Esophagus (tissue), 2 donors: ENCODE data around the gene ZGPAT. TPM values are rescaled to one million over a fixed set of nuclear protein-coding genes. Genes with fewer than 3 reads are reported as not detected.
A peak's percentile ranks its signal among the peaks of the same experiment; 100 is the strongest.

ENCODE experiments used
- H3K27ac ChIP-seq, 2 donors: one replicate each; pipeline ENCODE4 v1.5.1; 2013; ENCODE audit warnings: low read depth in 2 of 2, mild to moderate bottlenecking in 2 of 2, inconsistent platforms in 1 of 2, low read length in 1 of 2, moderate library complexity in 1 of 2
- H3K27me3 ChIP-seq, 2 donors: one replicate each; pipeline ENCODE4 v1.6.1; 2013; ENCODE audit warnings: low read length in 2 of 2, control low read depth in 1 of 2, mild to moderate bottlenecking in 1 of 2; ENCODE audit not compliant: insufficient read depth in 2 of 2, control insufficient read depth in 1 of 2
- H3K36me3 ChIP-seq, 2 donors: one replicate each; pipeline ENCODE4 v1.6.1; 2013; ENCODE audit warnings: low read length in 1 of 2; ENCODE audit not compliant: control insufficient read depth in 2 of 2, insufficient read depth in 2 of 2
- H3K4me1 ChIP-seq, 2 donors: one replicate each; pipeline ENCODE4 v1.6.1; 2013; ENCODE audit warnings: low read length in 1 of 2; ENCODE audit not compliant: control insufficient read depth in 2 of 2, insufficient read depth in 2 of 2
- H3K4me3 ChIP-seq, 2 donors: one replicate each; pipeline ENCODE4 v1.5.1; 2013; ENCODE audit warnings: low read length in 2 of 2, mild to moderate bottlenecking in 2 of 2, low read depth in 1 of 2, moderate library complexity in 1 of 2
- H3K9me3 ChIP-seq, 2 donors: one replicate each; pipeline ENCODE4 v1.6.1; 2013; ENCODE audit warnings: mild to moderate bottlenecking in 2 of 2, low read depth in 1 of 2, low read length in 1 of 2, moderate library complexity in 1 of 2; ENCODE audit not compliant: control insufficient read depth in 2 of 2, insufficient read depth in 1 of 2
- WGBS, 2 donors: extraction: QIAGEN DNeasy Blood & Tissue Kit; methylation state at CpG; one replicate each; pipeline ENCODE4 v1.1.7; 2013; 5-methylcytosine and 5-hydroxymethylcytosine counted together
- polyA plus RNA-seq, 2 donors: library from polyadenylated mRNA; stranded (reverse); fragments of 200-250 nt; gene quantifications; one replicate each; pipeline ENCODE4 v1.2.3, GENCODE V29; 2013
- donor health status: healthy with polysubstance abuse.
- donor health status: Bipolar disorder and iron deficiency.

ZGPAT gene
- polyA plus RNA-seq, 2 donors = 24.4 to 38.9 TPM

GRCh38 chr20:63675681-63676368, 32.0 kb upstream of the ZGPAT start:
- WGBS, 2 donors = 94 to 95% methylated on average over 19 to 20 of the region's 20 CpGs
- Histone ChIP-seq H3K4me1 (no peaks in the 10 kb centered on the region), H3K4me3 (no peak overlapping the region), H3K9me3 (no peaks in the 10 kb centered on the region), H3K27me3 (no peaks in the 10 kb centered on the region), H3K27ac (no peak overlapping the region), H3K36me3 (peaks cover 4 to 17% of the 10 kb centered on the region in 2 donors)

- peaks cover 6 to 12% of the 10 kb centered on the region in 2 donors for H3K4me1 ChIP-seq
- no peaks in the 10 kb centered on the region for H3K27me3 ChIP-seq
- WGBS, 2 donors = 68 to 81% methylated on average over 13 of the region's 13 CpGs
- H3K9me3 ChIP-seq = no peaks in the 10 kb centered on the region
- H3K4me3 ChIP-seq = no peak overlapping the region
- H3K36me3 ChIP-seq = peaks cover 4 to 10% of the 10 kb centered on the region in 2 donors
- no peak overlapping the region for H3K27ac ChIP-seq
These were observed 29.8 kb upstream of the ZGPAT start for GRCh38 chr20:63678071-63678470.

GRCh38 chr20:63678667-63679465, 29.0 kb upstream of the ZGPAT start:
- 89 to 91% methylated on average over 38 of the region's 38 CpGs for WGBS, 2 donors
- no peak overlapping the region for H3K27ac ChIP-seq
- H3K36me3 ChIP-seq = peaks cover 4 to 9% of the 10 kb centered on the region in 2 donors
- H3K9me3 ChIP-seq = no peaks in the 10 kb centered on the region
- H3K4me1 ChIP-seq = peaks cover 6 to 12% of the 10 kb centered on the region in 2 donors
- H3K4me3 ChIP-seq = no peak overlapping the region
- H3K27me3 ChIP-seq = no peaks in the 10 kb centered on the region

GRCh38 chr20:63679799-63680305, 28.0 kb upstream of the ZGPAT start:
- Histone ChIP-seq H3K27me3 (no peaks in the 10 kb centered on the region), H3K36me3 (peaks cover 0 to 6% of the 10 kb centered on the region in 2 donors), H3K4me3 (no peak overlapping the region), H3K4me1 (peaks cover 6 to 12% of the 10 kb centered on the region in 2 donors), H3K9me3 (no peaks in the 10 kb centered on the region), H3K27ac (no peak overlapping the region)
- WGBS, 2 donors = 92 to 93% methylated on average over 19 of the region's 19 CpGs

GRCh38 chr20:63680427-63680826, 27.4 kb upstream of the ZGPAT start:
- peaks cover 6 to 12% of the 10 kb centered on the region in 2 donors for H3K4me1 ChIP-seq
- 96 to 98% methylated on average over 13 of the region's 13 CpGs for WGBS, 2 donors
- no peaks in the 10 kb centered on the region for H3K9me3 ChIP-seq
- H3K27ac ChIP-seq = no peak overlapping the region
- H3K4me3 ChIP-seq = no peak overlapping the region
- peaks cover 0 to 6% of the 10 kb centered on the region in 2 donors for H3K36me3 ChIP-seq
- no peaks in the 10 kb centered on the region for H3K27me3 ChIP-seq

- 91 to 92% methylated on average over 23 of the region's 23 CpGs for WGBS, 2 donors
- H3K27ac ChIP-seq = no peak overlapping the region
- H3K4me3 ChIP-seq = no peak overlapping the region
- H3K36me3 ChIP-seq = peaks cover 0 to 5% of the 10 kb centered on the region in 2 donors
- H3K4me1 ChIP-seq = peaks cover 7 to 16% of the 10 kb centered on the region in 2 donors
- H3K27me3 ChIP-seq = no peaks in the 10 kb centered on the region
- no peaks in the 10 kb centered on the region for H3K9me3 ChIP-seq
These were observed 26.8 kb upstream of the ZGPAT start for GRCh38 chr20:63680857-63681608.

GRCh38 chr20:63681609-63682142, 26.2 kb upstream of the ZGPAT start:
- Histone ChIP-seq H3K9me3 (no peaks in the 10 kb centered on the region), H3K27ac (peak overlapping the region; percentile 61 to 65), H3K4me3 (no peak overlapping the region), H3K27me3 (no peaks in the 10 kb centered on the region), H3K4me1 (peaks cover 12 to 22% of the 10 kb centered on the region in 2 donors), H3K36me3 (peaks cover 0 to 5% of the 10 kb centered on the region in 2 donors)
- WGBS, 2 donors = 92 to 93% methylated on average over 13 of the region's 13 CpGs

- Histone ChIP-seq H3K27me3 (no peaks in the 10 kb centered on the region), H3K9me3 (no peaks in the 10 kb centered on the region), H3K27ac (peak overlapping the region; percentile 65 to 78), H3K36me3 (peaks cover 0 to 5% of the 10 kb centered on the region in 2 donors), H3K4me3 (no peak overlapping the region), H3K4me1 (peaks cover 12 to 28% of the 10 kb centered on the region in 2 donors)
- 38 to 60% methylated on average over 21 to 22 of the region's 22 CpGs for WGBS, 2 donors
These were observed 25.3 kb upstream of the ZGPAT start for GRCh38 chr20:63682384-63683139.
